ENCODE measurements around the gene TMEM54.

The TMEM54 gene

DNA sequence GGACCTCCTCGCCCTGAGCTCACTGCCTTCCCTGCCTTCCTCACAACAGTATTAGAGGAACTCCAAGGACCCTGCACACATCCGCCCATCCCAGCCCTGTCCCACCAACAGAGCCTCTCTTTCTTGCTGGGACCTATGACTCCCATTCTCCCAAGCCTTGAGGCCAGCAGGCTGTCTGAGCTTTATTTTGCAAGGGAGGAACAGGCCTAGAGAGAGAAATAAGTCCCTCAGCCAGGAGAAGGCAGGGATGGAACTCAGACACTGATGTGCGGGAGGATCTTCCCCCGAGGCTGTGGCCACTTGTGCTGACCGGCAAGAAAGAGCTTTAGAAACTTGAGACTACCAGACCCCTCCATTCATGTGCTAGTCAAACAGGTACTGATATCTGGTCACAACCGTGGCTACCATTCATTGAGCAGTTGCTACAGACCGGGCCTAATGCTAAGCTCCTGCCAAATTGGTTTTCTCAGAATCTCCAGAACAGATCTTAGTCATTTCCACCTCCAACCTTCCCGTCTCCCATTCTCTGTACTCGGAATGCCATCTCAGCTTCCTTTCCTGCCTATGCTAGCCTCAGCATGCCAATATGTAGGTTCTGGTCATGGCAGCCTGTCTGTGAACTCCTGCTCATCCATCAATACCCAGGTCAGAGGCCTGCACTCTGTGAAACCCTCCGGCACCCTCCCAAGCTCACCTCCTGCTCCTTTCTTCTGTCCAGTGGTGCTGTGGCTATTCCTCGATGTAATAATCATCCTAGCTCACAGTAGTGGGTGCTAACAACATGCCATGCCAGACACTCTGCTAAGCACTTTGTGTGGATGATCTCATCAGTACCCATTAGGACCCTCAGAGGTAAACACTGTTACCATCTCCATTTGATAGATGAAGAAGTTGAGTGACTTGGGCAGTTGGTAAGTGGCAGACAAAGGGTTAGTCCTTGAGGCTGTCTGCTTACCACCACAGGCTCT is 3.8 kb downstream of the TMEM54 start:
- Histone ChIP-seq H3K9me3 (ENCODE audit: control insufficient read depth in 5 of 5, low read length in 5 of 5) (peaks cover 0 to 3% (median 0%) of the 10 kb centered on the region in 5 donors), H3K36me3 (ENCODE audit: control insufficient read depth in 5 of 5, insufficient read depth in 5 of 5, low read length in 5 of 5) (no peaks in the 10 kb centered on the region), H3K4me1 (ENCODE audit: control insufficient read depth in 5 of 5, insufficient read depth in 5 of 5, low read length in 5 of 5) (peaks cover 1 to 29% (median 24%) of the 10 kb centered on the region in 5 donors), H3K27ac (ENCODE audit: low read depth, low read length) (no peak overlapping the region), H3K27me3 (ENCODE audit: control insufficient read depth in 5 of 5, insufficient read depth in 4 of 5, low read length in 5 of 5) (peaks cover 5 to 19% (median 15%) of the 10 kb centered on the region in 5 donors), H3K9ac (ENCODE audit: low read length in 5 of 5) (no peak overlapping the region), H3K4me3 (ENCODE audit: low read depth in 1 of 5, low read length in 5 of 5) (no peak overlapping the region)

DNA sequence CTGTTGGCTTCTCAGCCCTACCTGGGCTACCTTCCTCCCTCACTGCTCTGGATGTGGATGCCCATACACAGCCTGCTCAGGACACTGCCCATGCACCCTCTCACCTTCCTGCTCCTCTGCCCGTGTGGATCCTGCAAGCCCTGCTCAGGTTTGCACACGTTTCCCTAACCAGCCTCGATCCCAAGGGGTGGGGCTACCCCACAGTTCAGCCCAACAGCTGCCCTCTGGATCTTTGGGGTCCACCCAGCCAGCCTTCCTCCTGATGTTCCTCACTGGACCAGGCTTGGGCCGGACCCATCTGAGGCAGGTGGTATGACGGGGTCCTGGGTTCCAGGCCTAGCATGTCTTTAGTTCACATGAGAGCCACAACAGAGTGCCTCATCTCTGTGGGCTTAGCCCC is 4.7 kb downstream of the TMEM54 start:
- Histone ChIP-seq H3K27ac (ENCODE audit: low read depth, low read length) (no peak overlapping the region), H3K36me3 (ENCODE audit: control insufficient read depth in 5 of 5, insufficient read depth in 5 of 5, low read length in 5 of 5) (no peaks in the 10 kb centered on the region), H3K9me3 (ENCODE audit: control insufficient read depth in 5 of 5, low read length in 5 of 5) (peaks cover 0 to 3% (median 0%) of the 10 kb centered on the region in 5 donors), H3K4me3 (ENCODE audit: low read depth in 1 of 5, low read length in 5 of 5) (no peak overlapping the region), H3K9ac (ENCODE audit: low read length in 5 of 5) (no peak overlapping the region), H3K4me1 (ENCODE audit: control insufficient read depth in 5 of 5, insufficient read depth in 5 of 5, low read length in 5 of 5) (peaks cover 1 to 25% (median 21%) of the 10 kb centered on the region in 5 donors), H3K27me3 (ENCODE audit: control insufficient read depth in 5 of 5, insufficient read depth in 4 of 5, low read length in 5 of 5) (peaks cover 9 to 24% (median 21%) of the 10 kb centered on the region in 5 donors)

DNA sequence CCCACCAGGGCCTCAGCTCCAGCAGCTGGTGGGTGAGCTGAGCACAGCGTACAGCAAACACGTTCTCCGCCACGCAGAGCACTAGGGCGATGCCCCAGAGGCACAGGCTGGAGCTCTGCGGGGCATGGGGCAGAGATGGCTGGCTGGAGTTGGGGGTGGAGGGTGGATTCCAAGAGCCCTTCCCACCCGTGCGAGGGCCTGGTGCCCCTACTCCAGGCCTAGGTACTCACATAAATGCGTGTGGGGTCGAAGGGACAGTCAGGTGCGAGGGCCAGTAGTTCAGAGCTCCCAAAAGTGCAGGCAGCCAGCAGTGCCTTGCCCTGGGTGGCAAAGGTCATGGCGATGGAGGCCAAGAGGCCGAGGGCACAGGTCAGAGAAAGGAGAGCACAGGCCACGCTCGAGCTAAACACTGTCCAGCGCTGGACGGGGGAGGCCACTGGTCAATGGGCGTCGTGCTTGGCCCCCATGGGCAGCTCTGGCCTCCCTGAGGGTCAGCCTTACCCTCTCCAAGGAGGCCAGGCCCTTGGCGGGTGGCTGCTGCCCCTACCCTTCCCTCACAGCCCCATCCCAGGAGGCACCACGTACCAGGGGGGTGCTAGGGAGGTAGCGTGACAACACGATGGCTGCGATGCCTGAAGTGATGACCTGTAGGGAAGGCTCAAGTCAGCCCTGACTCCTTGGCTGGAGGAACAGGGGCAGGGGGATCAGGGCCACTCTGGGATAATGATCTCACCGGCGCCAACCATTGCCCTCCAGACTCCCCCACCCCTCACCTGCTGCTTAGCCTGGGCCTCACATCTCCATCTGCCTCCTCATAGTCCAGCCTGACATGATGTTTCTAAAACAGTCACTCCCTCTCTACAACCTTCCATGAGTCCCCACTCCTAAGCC is 5.6 kb downstream of the TMEM54 start:
- Histone ChIP-seq H3K27me3 (ENCODE audit: control insufficient read depth in 5 of 5, insufficient read depth in 4 of 5, low read length in 5 of 5) (peaks cover 9 to 30% (median 22%) of the 10 kb centered on the region in 5 donors), H3K27ac (ENCODE audit: low read depth, low read length) (no peak overlapping the region), H3K9me3 (ENCODE audit: control insufficient read depth in 5 of 5, low read length in 5 of 5) (peaks cover 0 to 3% (median 0%) of the 10 kb centered on the region in 5 donors), H3K4me1 (ENCODE audit: control insufficient read depth in 5 of 5, insufficient read depth in 5 of 5, low read length in 5 of 5) (peaks cover 1 to 19% (median 16%) of the 10 kb centered on the region in 5 donors), H3K36me3 (ENCODE audit: control insufficient read depth in 5 of 5, insufficient read depth in 5 of 5, low read length in 5 of 5) (no peaks in the 10 kb centered on the region), H3K4me3 (ENCODE audit: low read depth in 1 of 5, low read length in 5 of 5) (no peak overlapping the region), H3K9ac (ENCODE audit: low read length in 5 of 5) (no peak overlapping the region)

DNA sequence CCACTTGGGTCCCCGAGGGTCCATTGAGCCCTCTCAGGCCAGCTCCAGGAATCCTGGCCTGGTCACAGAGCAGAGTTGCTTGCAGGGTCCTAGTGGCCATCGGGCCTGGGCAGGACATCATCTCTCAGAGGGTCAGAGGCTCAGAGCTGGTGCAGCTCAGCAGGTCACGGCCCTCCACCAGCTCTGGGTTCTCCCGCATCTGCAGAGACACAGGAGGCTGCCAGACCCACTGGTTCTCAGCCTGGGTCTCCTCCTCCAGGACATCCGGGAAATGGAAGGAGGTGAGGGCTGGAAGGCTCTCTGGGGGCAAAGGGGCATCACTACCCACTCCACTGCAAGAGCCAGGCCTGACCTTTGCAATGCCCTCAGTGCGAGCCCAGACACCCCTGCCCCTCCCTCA is 6.5 kb downstream of the TMEM54 start:
- Histone ChIP-seq H3K9me3 (ENCODE audit: control insufficient read depth in 5 of 5, low read length in 5 of 5) (peaks cover 0 to 3% (median 0%) of the 10 kb centered on the region in 5 donors), H3K27me3 (ENCODE audit: control insufficient read depth in 5 of 5, insufficient read depth in 4 of 5, low read length in 5 of 5) (peaks cover 9 to 33% (median 22%) of the 10 kb centered on the region in 5 donors), H3K36me3 (ENCODE audit: control insufficient read depth in 5 of 5, insufficient read depth in 5 of 5, low read length in 5 of 5) (no peaks in the 10 kb centered on the region), H3K4me1 (ENCODE audit: control insufficient read depth in 5 of 5, insufficient read depth in 5 of 5, low read length in 5 of 5) (peaks cover 1 to 16% (median 13%) of the 10 kb centered on the region in 5 donors), H3K9ac (ENCODE audit: low read length in 5 of 5) (no peak overlapping the region), H3K4me3 (ENCODE audit: low read depth in 1 of 5, low read length in 5 of 5) (no peak overlapping the region), H3K27ac (ENCODE audit: low read depth, low read length) (no peak overlapping the region)

DNA sequence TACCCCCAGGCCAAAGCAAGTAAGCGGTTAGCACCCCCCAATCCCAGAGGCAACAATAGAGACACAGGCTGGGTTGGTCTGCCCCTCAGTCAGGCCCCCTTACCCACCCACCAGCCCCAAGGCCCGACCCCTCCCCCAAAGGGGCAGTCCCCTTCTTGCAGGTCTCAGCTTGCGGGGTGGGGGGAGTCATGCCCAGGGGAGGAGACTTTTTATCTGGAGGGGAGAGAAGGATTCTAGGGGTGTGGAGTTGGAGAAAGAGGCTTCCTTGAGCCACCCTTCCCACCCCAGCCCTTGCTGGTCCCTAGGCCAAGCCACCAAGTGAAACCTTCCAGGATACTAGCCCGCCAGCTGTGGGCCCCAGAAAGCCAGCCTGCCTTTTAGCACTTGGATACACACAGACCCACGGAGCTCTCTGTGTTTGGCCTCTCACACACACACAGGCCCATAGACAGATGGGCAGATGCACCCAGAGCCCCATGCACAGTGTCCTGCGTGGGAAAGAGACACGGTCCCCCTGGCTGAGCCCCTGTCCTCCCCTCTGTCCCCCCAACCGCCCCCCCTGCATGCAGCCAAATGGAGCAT is 7.1 kb downstream of the TMEM54 start:
- no peak overlapping the region for H3K27ac ChIP-seq (ENCODE audit: low read depth, low read length)
- peaks cover 0 to 3% (median 0%) of the 10 kb centered on the region in 5 donors for H3K9me3 ChIP-seq (ENCODE audit: control insufficient read depth in 5 of 5, low read length in 5 of 5)
- H3K4me3 ChIP-seq (ENCODE audit: low read depth in 1 of 5, low read length in 5 of 5) = peak overlapping the region in 1 of 5 donors; percentile 13
- H3K27me3 ChIP-seq (ENCODE audit: control insufficient read depth in 5 of 5, insufficient read depth in 4 of 5, low read length in 5 of 5) = peaks cover 9 to 33% (median 22%) of the 10 kb centered on the region in 5 donors
- H3K9ac ChIP-seq (ENCODE audit: low read length in 5 of 5) = no peak overlapping the region
- H3K4me1 ChIP-seq (ENCODE audit: control insufficient read depth in 5 of 5, insufficient read depth in 5 of 5, low read length in 5 of 5) = peaks cover 1 to 16% (median 13%) of the 10 kb centered on the region in 5 donors
- no peaks in the 10 kb centered on the region for H3K36me3 ChIP-seq (ENCODE audit: control insufficient read depth in 5 of 5, insufficient read depth in 5 of 5, low read length in 5 of 5)

DNA sequence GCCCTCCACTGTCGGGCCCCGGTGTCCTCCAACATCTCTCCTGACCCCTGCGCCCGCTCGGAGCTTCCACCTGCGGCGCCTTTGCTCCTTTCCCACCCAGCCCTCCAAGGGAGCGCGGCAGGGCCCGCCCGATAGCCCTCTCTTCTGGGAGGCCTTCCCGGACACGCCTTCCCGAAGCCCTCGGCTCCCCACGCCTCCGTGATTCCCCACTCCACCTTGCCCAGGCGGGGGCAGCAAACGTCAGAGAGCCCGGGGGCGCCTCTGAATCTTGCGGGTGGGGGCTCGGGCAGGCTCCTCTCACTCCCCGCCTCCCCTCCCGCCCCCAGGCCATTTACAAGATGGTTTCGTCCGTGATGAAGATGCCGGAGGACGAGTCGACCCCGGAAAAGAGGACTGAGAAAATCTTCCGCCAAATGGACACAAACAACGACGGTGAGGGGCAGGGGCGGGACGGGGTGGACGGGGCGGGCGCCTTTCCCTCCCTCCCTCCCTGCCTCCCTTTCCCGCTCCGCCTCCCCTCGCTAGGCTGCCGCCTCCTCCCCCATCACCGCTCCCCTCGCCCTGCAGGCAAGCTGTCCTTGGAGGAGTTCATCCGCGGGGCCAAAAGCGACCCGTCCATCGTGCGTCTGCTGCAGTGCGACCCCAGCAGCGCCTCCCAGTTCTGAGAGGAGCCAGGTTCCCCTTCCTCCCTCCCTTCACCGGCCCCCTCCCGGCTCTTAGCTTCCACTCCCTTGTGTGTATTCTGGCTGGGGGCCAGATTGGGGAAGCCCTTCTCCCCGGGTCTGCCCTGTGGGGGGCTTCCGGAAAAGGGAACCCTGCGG is 7.8 kb downstream of the TMEM54 start:
- Histone ChIP-seq H3K4me3 (ENCODE audit: low read depth in 1 of 5, low read length in 5 of 5) (peak overlapping the region in 4 of 5 donors; percentile 39 to 54 (median 48)), H3K9me3 (ENCODE audit: control insufficient read depth in 5 of 5, low read length in 5 of 5) (peaks cover 0 to 3% (median 0%) of the 10 kb centered on the region in 5 donors), H3K4me1 (ENCODE audit: control insufficient read depth in 5 of 5, insufficient read depth in 5 of 5, low read length in 5 of 5) (peaks cover 1 to 16% (median 13%) of the 10 kb centered on the region in 5 donors), H3K9ac (ENCODE audit: low read length in 5 of 5) (no peak overlapping the region), H3K27me3 (ENCODE audit: control insufficient read depth in 5 of 5, insufficient read depth in 4 of 5, low read length in 5 of 5) (peaks cover 9 to 36% (median 27%) of the 10 kb centered on the region in 5 donors), H3K27ac (ENCODE audit: low read depth, low read length) (no peak overlapping the region), H3K36me3 (ENCODE audit: control insufficient read depth in 5 of 5, insufficient read depth in 5 of 5, low read length in 5 of 5) (no peaks in the 10 kb centered on the region)

DNA sequence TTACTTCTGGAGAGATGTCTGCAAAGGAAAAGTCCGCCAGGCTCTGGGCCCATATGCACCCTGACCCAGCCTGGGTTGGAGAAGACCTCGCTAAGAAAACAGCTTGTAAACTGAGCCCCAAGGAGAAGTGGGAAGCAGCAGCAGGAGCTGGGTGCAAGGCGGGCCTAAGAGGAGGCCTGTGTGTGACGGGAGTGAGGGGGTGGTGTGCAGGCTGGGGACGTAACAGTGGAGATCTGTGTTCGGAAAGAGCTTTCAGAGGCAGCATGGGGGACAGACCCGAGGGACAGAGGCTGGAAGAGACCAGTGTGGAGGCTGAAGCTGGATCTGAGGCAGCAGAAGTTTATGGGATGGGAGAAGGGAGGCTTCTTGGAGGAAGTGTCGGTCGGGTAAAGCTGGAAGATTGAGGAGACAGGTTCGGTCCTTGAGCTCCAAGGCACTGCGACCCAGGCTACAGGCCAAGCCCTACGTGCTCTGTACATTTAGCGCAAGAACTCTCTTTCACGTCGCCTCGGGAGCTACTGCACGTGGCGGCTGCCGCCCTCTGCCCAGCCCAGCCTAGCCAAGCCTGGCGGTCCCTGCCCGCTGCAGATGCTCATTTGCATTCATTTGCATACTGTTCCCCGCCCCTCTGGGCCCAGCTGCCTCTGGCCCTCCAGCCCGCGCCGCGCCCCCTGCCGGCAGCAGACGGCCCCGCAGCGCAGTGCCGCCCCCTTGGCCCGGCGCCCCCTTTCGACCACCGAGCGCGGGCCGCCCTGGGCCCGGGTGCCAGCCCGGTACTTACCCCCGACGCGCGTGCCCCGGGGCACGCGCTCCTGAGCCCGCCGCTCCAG is 8.6 kb downstream of the TMEM54 start:
- Histone ChIP-seq H3K4me3 (ENCODE audit: low read depth in 1 of 5, low read length in 5 of 5) (peak overlapping the region in 4 of 5 donors; percentile 39 to 54 (median 48)), H3K9me3 (ENCODE audit: control insufficient read depth in 5 of 5, low read length in 5 of 5) (peaks cover 0 to 3% (median 0%) of the 10 kb centered on the region in 5 donors), H3K9ac (ENCODE audit: low read length in 5 of 5) (no peak overlapping the region), H3K27me3 (ENCODE audit: control insufficient read depth in 5 of 5, insufficient read depth in 4 of 5, low read length in 5 of 5) (peaks cover 12 to 44% (median 34%) of the 10 kb centered on the region in 5 donors), H3K4me1 (ENCODE audit: control insufficient read depth in 5 of 5, insufficient read depth in 5 of 5, low read length in 5 of 5) (peaks cover 1 to 16% (median 13%) of the 10 kb centered on the region in 5 donors), H3K27ac (ENCODE audit: low read depth, low read length) (no peak overlapping the region), H3K36me3 (ENCODE audit: control insufficient read depth in 5 of 5, insufficient read depth in 5 of 5, low read length in 5 of 5) (no peaks in the 10 kb centered on the region)

DNA sequence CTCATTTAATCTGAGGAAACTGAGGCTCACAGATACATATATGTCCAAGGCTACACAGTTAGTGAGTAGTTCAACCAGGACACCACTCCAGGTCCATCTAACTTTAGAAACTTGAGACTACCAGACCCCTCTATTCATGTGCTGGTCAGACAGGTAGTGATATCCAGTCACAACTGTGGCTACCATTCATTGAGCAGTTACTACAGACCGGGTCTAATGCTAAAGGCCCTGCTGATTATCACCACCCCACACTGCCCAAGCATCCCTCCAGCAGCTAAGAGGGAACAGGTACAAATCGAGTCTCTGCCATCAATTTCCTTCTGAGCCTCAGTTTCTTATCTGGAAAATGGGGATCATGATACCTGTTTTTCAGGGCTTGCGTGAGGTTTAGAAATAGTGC is 9.6 kb downstream of the TMEM54 start:
- Histone ChIP-seq H3K9me3 (ENCODE audit: control insufficient read depth in 5 of 5, low read length in 5 of 5) (peaks cover 0 to 3% (median 0%) of the 10 kb centered on the region in 5 donors), H3K36me3 (ENCODE audit: control insufficient read depth in 5 of 5, insufficient read depth in 5 of 5, low read length in 5 of 5) (no peaks in the 10 kb centered on the region), H3K9ac (ENCODE audit: low read length in 5 of 5) (no peak overlapping the region), H3K27ac (ENCODE audit: low read depth, low read length) (no peak overlapping the region), H3K27me3 (ENCODE audit: control insufficient read depth in 5 of 5, insufficient read depth in 4 of 5, low read length in 5 of 5) (peaks cover 21 to 52% (median 43%) of the 10 kb centered on the region in 5 donors), H3K4me1 (ENCODE audit: control insufficient read depth in 5 of 5, insufficient read depth in 5 of 5, low read length in 5 of 5) (peaks cover 1 to 16% (median 13%) of the 10 kb centered on the region in 5 donors), H3K4me3 (ENCODE audit: low read depth in 1 of 5, low read length in 5 of 5) (no peak overlapping the region)

All from subcutaneous abdominal adipose tissue (tissue), 5 donors.